Spleen (tissue), 11 donors: ENCODE data around the gene TWIST2. TPM values are rescaled to one million over a fixed set of nuclear protein-coding genes. Genes with fewer than 3 reads are reported as not detected.

Experiments used
- DNase-seq: peaks from one replicate; pipeline ENCODE4 v3.0.0-alpha.2; 2020
- H3K27ac ChIP-seq, 8 donors: fragments of 200-600 bp; sonication (generic) in 7 of 8; 1 replicate in 4 of 8; 2 replicates in 4 of 8; pipeline versions ENCODE4 v1.5.0 to v1.8.0; 2016 to 2021; ENCODE audit warnings: inconsistent platforms in 4 of 8, mild to moderate bottlenecking in 4 of 8, moderate library complexity in 1 of 8
- H3K27me3 ChIP-seq, 7 donors: fragments of 200-600 bp; sonication (generic) in 6 of 7; replicated peaks in 1 of 7; 1 replicate in 4 of 7; 2 replicates in 3 of 7; pipeline versions ENCODE4 v1.5.0 to v1.8.0; 2016 to 2021; ENCODE audit warnings: inconsistent platforms in 3 of 7, mild to moderate bottlenecking in 1 of 7
- H3K36me3 ChIP-seq, 6 donors: fragments of 200-600 bp; sonication (generic) in 5 of 6; 1 replicate in 4 of 6; 2 replicates in 2 of 6; pipeline versions ENCODE4 v1.5.0 to v1.8.0; 2016 to 2021; ENCODE audit warnings: inconsistent platforms in 2 of 6
- H3K4me1 ChIP-seq, 6 donors: fragments of 200-600 bp; sonication (generic) in 5 of 6; 1 replicate in 3 of 6; 2 replicates in 3 of 6; pipeline versions ENCODE4 v1.5.0 to v1.8.0; 2016 to 2021; ENCODE audit warnings: inconsistent platforms in 3 of 6
- H3K4me3 ChIP-seq, 8 donors: fragments of 200-600 bp; sonication (generic) in 7 of 8; 1 replicate in 4 of 8; 2 replicates in 4 of 8; pipeline versions ENCODE4 v1.5.0 to v1.8.0; 2016 to 2021; ENCODE audit warnings: inconsistent platforms in 4 of 8, mild to moderate bottlenecking in 4 of 8, moderate library complexity in 2 of 8
- H3K9me3 ChIP-seq, 8 donors: fragments of 200-600 bp; sonication (generic) in 7 of 8; 1 replicate in 4 of 8; 2 replicates in 4 of 8; pipeline versions ENCODE4 v1.5.0 to v1.8.0; 2016 to 2021; ENCODE audit warnings: inconsistent platforms in 4 of 8
- POLR2A ChIP-seq, 3 donors: fragments of 450-650 bp; IDR thresholded peaks; one replicate each; pipeline ENCODE4 v1.5.1; 2017; ENCODE audit warnings: antibody characterized with exemption in 3 of 3, mild to moderate bottlenecking in 1 of 3
- POLR2AphosphoS5 ChIP-seq, 3 donors: sonication (generic); formaldehyde crosslinking; IDR thresholded peaks; one replicate each; pipeline ENCODE4 v1.5.1; 2017; ENCODE audit warnings: antibody characterized with exemption in 3 of 3
- WGBS, 5 donors: extraction: QIAGEN DNeasy Blood & Tissue Kit in 3 of 5; methylation state at CpG; one replicate each; pipeline versions ENCODE4 v1.1.5 to v1.1.7; 2013 to 2018; 5-methylcytosine and 5-hydroxymethylcytosine counted together
- intact Hi-C: fragments of 100-400 bp; cut with DNase I; formaldehyde crosslinking; loops from one replicate; pipeline ENCODE4 v1.15.0; 2023; ENCODE audit warnings: low total_unique reads
- polyA plus RNA-seq, 3 donors: library from polyadenylated mRNA; stranded (reverse); fragments of 200-250 nt; gene quantifications; one replicate each; pipeline ENCODE4 v1.2.1, GENCODE V29; 2013
- total RNA-seq, 7 donors: library from RNA; depleted of rRNA in 3 of 7; stranded (reverse); fragments of >200 nt in 3 of 7; fragmentation: NEBNext Ultra II Directional in 4 of 7; extraction: Animal tissue kit (Norgen Biotek cat#: 25700) in 4 of 7; gene quantifications; one replicate each; pipeline versions ENCODE4 v1.1.0 to v1.2.1, GENCODE V29; 2016 to 2021
- TF ChIP-seq, protein P1 (sequence below), 11 experiments: fragments of 200-600 bp in 7 of 11; fragments of 450-650 bp in 4 of 11; sonication (generic) in 4 of 11; IDR thresholded peaks in 8 of 11; conservative IDR thresholded peaks in 3 of 11; 1 replicate in 7 of 11; 2 replicates in 4 of 11; pipeline versions ENCODE4 v1.4.0 to v1.8.0; 2016 to 2021; ENCODE audit warnings: antibody characterized with exemption in 11 of 11, inconsistent platforms in 4 of 11, mild to moderate bottlenecking in 1 of 11
- donor health status: healthy with polysubstance abuse.
- donor health status: DM: no; HTN: no; CAD: no; lungs with moderate emphysema.
- donor health status: DM: no; HTN: no; CAD: no.
- donor health status: Bipolar disorder and iron deficiency.
- donor health status: healthy.
- donor health status: DM: no; HTN: no; CAD: no.
- donor health status: DM: yes; HTN: yes; CAD: no.

The TWIST2 gene
- total and polyA plus RNA-seq, 10 donors: 1.7 to 9.0 (median 2.4) TPM

DNA sequence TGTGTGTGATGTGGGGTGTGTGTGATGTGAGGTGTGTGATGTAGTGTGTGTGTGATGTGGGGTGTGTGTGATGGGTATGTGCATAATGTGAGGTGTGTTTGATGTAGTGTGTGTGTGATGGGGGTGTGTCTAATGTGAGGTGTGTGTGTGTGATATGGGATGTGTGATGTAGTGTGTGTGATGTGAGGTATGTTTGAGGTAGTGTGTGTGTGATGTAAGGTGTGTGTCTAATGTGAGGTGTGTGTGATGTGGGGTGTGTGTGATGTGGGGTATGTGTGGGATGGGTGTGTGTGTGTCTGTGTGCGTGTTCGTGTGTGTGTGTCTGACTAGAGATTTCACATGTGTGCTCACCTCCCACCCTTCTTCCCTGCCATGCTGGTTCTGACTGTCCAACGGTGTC lies 56.3 kb downstream of the TWIST2 start:
- Histone ChIP-seq H3K4me3 (no peak overlapping the region), H3K27me3 (peaks cover 0 to 21% (median 0%) of the 10 kb centered on the region in 7 donors), H3K36me3 (no peaks in the 10 kb centered on the region), H3K9me3 (no peaks in the 10 kb centered on the region), H3K27ac (no peak overlapping the region), H3K4me1 (no peaks in the 10 kb centered on the region)
- no peak for DNase-seq
- TF ChIP-seq POLR2A (IDR thresholded peaks at IDR 0.05) (no peak), POLR2AphosphoS5 (IDR thresholded peaks at IDR 0.05) (no peak)
- TF ChIP-seq, protein P1, sequence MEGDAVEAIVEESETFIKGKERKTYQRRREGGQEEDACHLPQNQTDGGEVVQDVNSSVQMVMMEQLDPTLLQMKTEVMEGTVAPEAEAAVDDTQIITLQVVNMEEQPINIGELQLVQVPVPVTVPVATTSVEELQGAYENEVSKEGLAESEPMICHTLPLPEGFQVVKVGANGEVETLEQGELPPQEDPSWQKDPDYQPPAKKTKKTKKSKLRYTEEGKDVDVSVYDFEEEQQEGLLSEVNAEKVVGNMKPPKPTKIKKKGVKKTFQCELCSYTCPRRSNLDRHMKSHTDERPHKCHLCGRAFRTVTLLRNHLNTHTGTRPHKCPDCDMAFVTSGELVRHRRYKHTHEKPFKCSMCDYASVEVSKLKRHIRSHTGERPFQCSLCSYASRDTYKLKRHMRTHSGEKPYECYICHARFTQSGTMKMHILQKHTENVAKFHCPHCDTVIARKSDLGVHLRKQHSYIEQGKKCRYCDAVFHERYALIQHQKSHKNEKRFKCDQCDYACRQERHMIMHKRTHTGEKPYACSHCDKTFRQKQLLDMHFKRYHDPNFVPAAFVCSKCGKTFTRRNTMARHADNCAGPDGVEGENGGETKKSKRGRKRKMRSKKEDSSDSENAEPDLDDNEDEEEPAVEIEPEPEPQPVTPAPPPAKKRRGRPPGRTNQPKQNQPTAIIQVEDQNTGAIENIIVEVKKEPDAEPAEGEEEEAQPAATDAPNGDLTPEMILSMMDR (IDR thresholded peaks at IDR 0.05 in 8 of 11, conservative IDR thresholded peaks at IDR 0.05 in 3 of 11): no peak
- intact Hi-C loops: no loop called here
- 82 to 92% (median 82%) methylated on average over 3 of the region's 3 CpGs for WGBS, 5 donors

DNA sequence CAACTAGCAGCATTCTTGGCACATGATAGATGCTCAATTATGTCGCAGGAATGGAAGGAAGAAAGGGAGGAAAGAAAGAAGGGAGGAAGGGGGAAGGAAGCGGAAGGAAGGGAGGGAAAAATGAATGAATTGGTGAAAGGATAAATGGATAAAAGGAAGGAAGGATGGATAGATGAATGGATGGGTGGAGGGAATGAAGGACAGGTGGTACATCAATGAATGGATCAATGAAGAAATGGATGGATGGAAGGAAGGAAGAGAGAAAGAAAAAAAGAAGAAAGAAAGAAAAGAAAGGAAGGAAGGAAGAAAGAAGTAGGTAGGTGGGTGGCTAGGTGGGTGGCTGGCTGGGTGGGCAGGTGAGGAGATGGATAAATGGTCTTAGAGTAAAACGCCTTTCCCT lies 56.8 kb downstream of the TWIST2 start:
- Histone ChIP-seq H3K4me3 (no peak overlapping the region), H3K9me3 (no peaks in the 10 kb centered on the region), H3K27me3 (peaks cover 0 to 22% (median 0%) of the 10 kb centered on the region in 7 donors), H3K36me3 (no peaks in the 10 kb centered on the region), H3K27ac (no peak overlapping the region), H3K4me1 (no peaks in the 10 kb centered on the region)
- no peak for DNase-seq
- TF ChIP-seq, protein P1 (IDR thresholded peaks at IDR 0.05 in 8 of 11, conservative IDR thresholded peaks at IDR 0.05 in 3 of 11): no peak
- TF ChIP-seq POLR2AphosphoS5 (IDR thresholded peaks at IDR 0.05) (no peak), POLR2A (IDR thresholded peaks at IDR 0.05) (no peak)
- WGBS, 5 donors: 79 to 92% (median 87%) methylated on average over 3 of the region's 3 CpGs
- intact Hi-C loops: no loop called here

DNA sequence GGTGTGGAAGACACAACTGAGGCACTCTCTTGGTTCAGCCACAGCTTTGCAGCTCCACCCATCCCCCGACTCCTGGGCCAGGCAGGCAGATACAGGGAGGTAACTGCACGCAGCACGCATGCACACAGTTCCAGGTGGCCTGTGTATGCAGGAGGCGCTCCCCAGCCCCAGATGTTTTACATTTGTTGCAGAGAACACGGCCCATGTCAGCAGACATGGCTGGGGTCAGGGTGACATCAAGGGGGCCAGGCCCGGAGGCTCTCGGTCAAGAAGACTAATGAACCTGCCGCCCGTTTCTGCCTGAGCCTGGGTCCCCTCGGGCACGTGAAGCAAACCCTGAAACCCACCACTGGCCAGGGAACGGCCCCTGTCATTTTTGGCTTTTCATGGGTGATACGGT lies 57.3 kb downstream of the TWIST2 start:
- 59 to 68% (median 65%) methylated on average over 13 of the region's 13 CpGs for WGBS, 5 donors
- H3K27ac ChIP-seq: no peak overlapping the region
- TF ChIP-seq POLR2A (IDR thresholded peaks at IDR 0.05): no peak
- TF ChIP-seq, protein P1 (IDR thresholded peaks at IDR 0.05 in 8 of 11, conservative IDR thresholded peaks at IDR 0.05 in 3 of 11): no peak
- TF ChIP-seq POLR2AphosphoS5 (IDR thresholded peaks at IDR 0.05): no peak

DNA sequence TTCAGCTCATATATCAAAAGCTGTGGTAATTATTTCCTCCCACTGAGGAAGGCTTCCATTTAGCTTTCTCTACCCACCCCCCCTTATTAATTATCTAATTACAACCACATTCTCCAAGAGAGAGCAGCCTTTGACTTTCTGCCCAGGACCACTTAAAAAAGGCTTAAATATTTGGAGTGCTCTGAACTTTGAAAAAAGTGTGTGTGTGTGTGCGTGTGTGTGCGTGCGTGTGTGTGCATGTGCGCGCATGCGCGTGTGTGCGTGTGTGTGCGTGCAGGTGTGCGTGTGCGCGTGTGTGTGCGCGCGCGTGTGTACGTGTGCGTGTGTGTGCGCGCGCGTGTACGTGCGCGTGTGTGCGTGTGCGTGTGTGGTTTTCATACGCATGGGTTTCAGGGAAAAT lies 57.8 kb downstream of the TWIST2 start:
- Histone ChIP-seq H3K4me1 (no peaks in the 10 kb centered on the region), H3K27ac (no peak overlapping the region), H3K27me3 (peaks cover 0 to 18% (median 0%) of the 10 kb centered on the region in 7 donors), H3K4me3 (no peak overlapping the region), H3K9me3 (no peaks in the 10 kb centered on the region), H3K36me3 (no peaks in the 10 kb centered on the region)
- no peak for TF ChIP-seq POLR2AphosphoS5 (IDR thresholded peaks at IDR 0.05)
- TF ChIP-seq POLR2A (IDR thresholded peaks at IDR 0.05): no peak
- TF ChIP-seq, protein P1 (IDR thresholded peaks at IDR 0.05 in 8 of 11, conservative IDR thresholded peaks at IDR 0.05 in 3 of 11): no peak
- no peak for DNase-seq
- intact Hi-C loops: no loop called here
- WGBS, 5 donors: 82 to 91% (median 88%) methylated on average over 27 to 28 of the region's 28 CpGs

More for the DNA sequence above, 57.3 kb downstream of the TWIST2 start:
- Histone ChIP-seq H3K36me3 (no peaks in the 10 kb centered on the region), H3K4me1 (no peaks in the 10 kb centered on the region), H3K27me3 (peaks cover 0 to 21% (median 0%) of the 10 kb centered on the region in 7 donors), H3K4me3 (no peak overlapping the region), H3K9me3 (no peaks in the 10 kb centered on the region)
- no peak for DNase-seq
- intact Hi-C loops: no loop called here
